Measurements from ENCODE around the gene GDF10.

- TF ChIP-seq CTCF (CRISPR knock-in tag; IDR thresholded peaks at IDR 0.05), result no peak
- no peak for TF ChIP-seq REST (IDR thresholded peaks at IDR 0.05; ENCODE audit: borderline replicate concordance in 1 of 2, low read depth in 1 of 2, low read length in 2 of 2)
- no peak for TF ChIP-seq EZH2 (conservative IDR thresholded peaks at IDR 0.05; ENCODE audit: low read depth, low read length)
- no peak for TF ChIP-seq SMARCC2 (IDR thresholded peaks at IDR 0.05)
- TF ChIP-seq ZNF660 (CRISPR knock-in tag; IDR thresholded peaks at IDR 0.05; ENCODE audit: borderline replicate concordance, low read depth), result no peak
- no peak for TF ChIP-seq USF2 (IDR thresholded peaks at IDR 0.05; ENCODE audit: low read depth, low read length)
- no peak for TF ChIP-seq USF2 (CRISPR knock-in tag; IDR thresholded peaks at IDR 0.05; ENCODE audit: borderline replicate concordance)
Observed at GRCh38 chr10:47294501-47294900, 5.5 kb upstream of the GDF10 start.

Measured in HepG2 (cell line).